ENCODE results near the gene SPECC1L. TPM values are rescaled to one million over a fixed set of nuclear protein-coding genes. Genes with fewer than 3 reads are reported as not detected.

SPECC1L gene
- total RNA-seq, 4 donors from 2014 or later: 63.6 to 116 (median 90.1) TPM

DNA sequence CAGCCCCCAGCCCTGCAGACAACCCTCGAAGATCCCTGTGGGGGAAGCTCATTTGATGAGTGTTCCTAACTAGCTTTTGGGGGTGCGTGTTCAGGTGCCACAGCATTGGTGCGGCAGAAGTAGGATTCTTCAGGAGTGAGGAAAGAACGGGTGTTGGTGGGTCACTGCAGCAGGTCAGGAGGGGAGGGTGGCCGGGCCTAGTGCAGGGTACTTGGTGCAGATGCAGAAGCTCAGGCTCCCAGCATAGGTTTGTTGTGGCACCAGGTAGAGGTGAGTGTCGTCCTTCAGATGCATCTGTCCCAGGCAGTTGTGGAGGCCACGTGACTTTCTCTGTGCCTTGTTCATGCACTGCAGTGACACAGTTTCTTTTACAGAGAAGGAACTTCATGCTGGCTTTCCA, 141.6 kb downstream of the SPECC1L start:
- Histone ChIP-seq H3K9me3 (no peaks in the 10 kb centered on the region), H3K27ac (replicated peaks in 1 of 4) (no peak overlapping the region), H3K27me3 (no peaks in the 10 kb centered on the region), H3K36me3 (peaks cover 46 to 79% (median 66%) of the 10 kb centered on the region in 4 donors), H3K4me3 (no peak overlapping the region), H3K4me1 (peaks cover 11 to 17% (median 11%) of the 10 kb centered on the region in 4 donors)
- WGBS: 77% methylated on average over 6 of the region's 7 CpGs
- intact Hi-C loops (cut with DNase I): no loop called here
- TF ChIP-seq POLR2AphosphoS5 (IDR thresholded peaks at IDR 0.05): no peak
- TF ChIP-seq EP300 (IDR thresholded peaks at IDR 0.05): no peak
- TF ChIP-seq POLR2A (IDR thresholded peaks at IDR 0.05; ENCODE audit: low read depth): no peak
- TF ChIP-seq, protein P1, sequence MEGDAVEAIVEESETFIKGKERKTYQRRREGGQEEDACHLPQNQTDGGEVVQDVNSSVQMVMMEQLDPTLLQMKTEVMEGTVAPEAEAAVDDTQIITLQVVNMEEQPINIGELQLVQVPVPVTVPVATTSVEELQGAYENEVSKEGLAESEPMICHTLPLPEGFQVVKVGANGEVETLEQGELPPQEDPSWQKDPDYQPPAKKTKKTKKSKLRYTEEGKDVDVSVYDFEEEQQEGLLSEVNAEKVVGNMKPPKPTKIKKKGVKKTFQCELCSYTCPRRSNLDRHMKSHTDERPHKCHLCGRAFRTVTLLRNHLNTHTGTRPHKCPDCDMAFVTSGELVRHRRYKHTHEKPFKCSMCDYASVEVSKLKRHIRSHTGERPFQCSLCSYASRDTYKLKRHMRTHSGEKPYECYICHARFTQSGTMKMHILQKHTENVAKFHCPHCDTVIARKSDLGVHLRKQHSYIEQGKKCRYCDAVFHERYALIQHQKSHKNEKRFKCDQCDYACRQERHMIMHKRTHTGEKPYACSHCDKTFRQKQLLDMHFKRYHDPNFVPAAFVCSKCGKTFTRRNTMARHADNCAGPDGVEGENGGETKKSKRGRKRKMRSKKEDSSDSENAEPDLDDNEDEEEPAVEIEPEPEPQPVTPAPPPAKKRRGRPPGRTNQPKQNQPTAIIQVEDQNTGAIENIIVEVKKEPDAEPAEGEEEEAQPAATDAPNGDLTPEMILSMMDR (IDR thresholded peaks at IDR 0.05): no peak
- DNase-seq (ENCODE audit: extremely low spot score): no peak

DNA sequence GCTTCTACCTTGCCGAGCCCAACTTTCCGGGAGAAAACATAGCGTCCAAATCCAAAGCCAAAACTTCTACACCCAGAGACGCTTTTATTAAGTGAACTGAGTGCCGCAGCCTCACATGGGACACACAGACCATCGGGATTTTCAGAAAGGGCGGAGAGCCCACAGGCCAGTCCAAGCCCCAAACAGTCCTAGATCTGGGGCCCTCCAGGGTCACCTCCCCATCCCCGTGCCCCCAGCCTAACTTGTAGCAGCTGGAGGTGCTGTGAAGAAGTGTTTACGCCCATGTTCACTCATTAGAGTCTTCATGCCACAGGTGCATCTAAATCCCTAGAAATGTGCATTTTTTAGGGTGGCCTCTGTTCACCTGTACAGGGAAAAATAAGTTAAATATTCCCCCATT, 142.6 kb downstream of the SPECC1L start:
- H3K4me1 ChIP-seq: peaks cover under 1 to 8% (median 1%) of the 10 kb centered on the region in 4 donors
- no peaks in the 10 kb centered on the region for H3K9me3 ChIP-seq
- 95% methylated on average over 9 of the region's 9 CpGs for WGBS
- intact Hi-C loops (cut with DNase I): no loop called here
- H3K27me3 ChIP-seq: no peaks in the 10 kb centered on the region
- peaks cover 46 to 78% (median 66%) of the 10 kb centered on the region in 4 donors for H3K36me3 ChIP-seq
- TF ChIP-seq, protein P1 (IDR thresholded peaks at IDR 0.05): no peak
- TF ChIP-seq EP300 (IDR thresholded peaks at IDR 0.05) (no peak), POLR2AphosphoS5 (IDR thresholded peaks at IDR 0.05) (no peak), POLR2A (IDR thresholded peaks at IDR 0.05; ENCODE audit: low read depth) (no peak)
- DNase-seq (ENCODE audit: extremely low spot score): no peak
- H3K4me3 ChIP-seq: no peak overlapping the region
- H3K27ac ChIP-seq (replicated peaks in 1 of 4): no peak overlapping the region

DNA sequence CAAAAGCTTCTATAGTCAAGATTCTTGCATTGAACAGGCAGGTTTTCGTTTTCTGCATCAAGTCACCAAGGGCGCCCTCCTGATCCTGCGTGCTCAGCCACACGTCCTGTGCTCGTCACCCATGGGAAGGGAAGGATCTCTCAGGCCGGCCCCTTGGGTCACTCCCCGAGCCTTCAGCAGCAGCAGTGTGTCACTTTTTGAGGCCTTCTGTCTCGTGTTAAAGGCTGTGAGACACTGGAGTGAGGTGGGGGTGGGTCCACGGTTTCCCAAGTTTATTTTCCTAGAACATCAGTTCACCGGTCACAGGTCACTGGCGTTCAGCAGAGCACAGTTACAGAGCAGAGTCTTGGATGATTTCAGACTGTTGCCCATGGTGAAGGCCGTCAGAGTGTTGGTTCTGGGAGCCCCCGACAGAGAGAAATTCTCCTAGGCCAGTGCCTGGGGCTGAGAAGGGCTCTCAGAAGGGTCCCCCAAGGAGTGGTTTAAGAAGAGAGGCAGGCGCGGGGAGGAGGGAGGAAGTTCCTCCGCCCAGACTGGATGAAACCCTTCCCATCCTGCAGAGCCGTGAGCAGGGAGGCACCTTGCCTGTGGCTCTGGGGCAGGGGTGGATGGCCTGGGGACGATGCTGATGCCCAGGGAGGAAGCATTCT, 143.2 kb downstream of the SPECC1L start:
- H3K4me1 ChIP-seq: peaks cover 0 to 2% (median 0%) of the 10 kb centered on the region in 4 donors
- DNase-seq (ENCODE audit: extremely low spot score): no peak
- intact Hi-C loops (cut with DNase I): no loop called here
- no peak overlapping the region for H3K4me3 ChIP-seq
- 78% methylated on average over 17 of the region's 18 CpGs for WGBS
- H3K36me3 ChIP-seq: peaks cover 46 to 77% (median 65%) of the 10 kb centered on the region in 4 donors
- no peaks in the 10 kb centered on the region for H3K9me3 ChIP-seq
- TF ChIP-seq, protein P1 (IDR thresholded peaks at IDR 0.05): no peak
- no peak for TF ChIP-seq EP300 (IDR thresholded peaks at IDR 0.05)
- TF ChIP-seq POLR2A (IDR thresholded peaks at IDR 0.05; ENCODE audit: low read depth): no peak
- TF ChIP-seq POLR2AphosphoS5 (IDR thresholded peaks at IDR 0.05): no peak
- no peaks in the 10 kb centered on the region for H3K27me3 ChIP-seq
- no peak overlapping the region for H3K27ac ChIP-seq (replicated peaks in 1 of 4)

DNA sequence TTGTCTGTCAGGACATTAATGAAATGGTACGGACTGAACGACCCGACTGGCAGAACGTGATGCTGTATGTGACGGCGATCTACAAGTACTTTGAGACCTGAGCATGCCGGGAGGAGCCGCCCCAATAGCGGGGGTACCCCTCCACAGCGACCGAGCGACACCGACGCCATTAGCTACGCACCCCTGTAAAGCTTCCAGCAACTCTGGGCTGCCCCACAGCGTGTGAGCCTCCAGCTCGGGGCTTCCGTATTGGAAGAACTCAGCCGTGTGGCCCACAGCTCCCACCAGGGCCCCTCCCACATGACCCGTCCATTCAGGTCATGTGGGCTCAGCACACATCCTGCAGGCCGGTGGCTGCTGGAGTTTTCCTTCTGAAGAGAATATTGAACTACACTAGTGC, 143.9 kb downstream of the SPECC1L start:
- Histone ChIP-seq H3K4me1 (peaks cover 2 to 5% (median 3%) of the 10 kb centered on the region in 4 donors), H3K27ac (replicated peaks in 1 of 4) (no peak overlapping the region), H3K4me3 (no peak overlapping the region), H3K27me3 (no peaks in the 10 kb centered on the region), H3K36me3 (peaks cover 46 to 76% (median 65%) of the 10 kb centered on the region in 4 donors), H3K9me3 (no peaks in the 10 kb centered on the region)
- WGBS: 81% methylated on average over 14 of the region's 21 CpGs
- TF ChIP-seq POLR2A (IDR thresholded peaks at IDR 0.05; ENCODE audit: low read depth): no peak
- intact Hi-C loops (cut with DNase I): no loop called here
- DNase-seq (ENCODE audit: extremely low spot score): no peak

DNA sequence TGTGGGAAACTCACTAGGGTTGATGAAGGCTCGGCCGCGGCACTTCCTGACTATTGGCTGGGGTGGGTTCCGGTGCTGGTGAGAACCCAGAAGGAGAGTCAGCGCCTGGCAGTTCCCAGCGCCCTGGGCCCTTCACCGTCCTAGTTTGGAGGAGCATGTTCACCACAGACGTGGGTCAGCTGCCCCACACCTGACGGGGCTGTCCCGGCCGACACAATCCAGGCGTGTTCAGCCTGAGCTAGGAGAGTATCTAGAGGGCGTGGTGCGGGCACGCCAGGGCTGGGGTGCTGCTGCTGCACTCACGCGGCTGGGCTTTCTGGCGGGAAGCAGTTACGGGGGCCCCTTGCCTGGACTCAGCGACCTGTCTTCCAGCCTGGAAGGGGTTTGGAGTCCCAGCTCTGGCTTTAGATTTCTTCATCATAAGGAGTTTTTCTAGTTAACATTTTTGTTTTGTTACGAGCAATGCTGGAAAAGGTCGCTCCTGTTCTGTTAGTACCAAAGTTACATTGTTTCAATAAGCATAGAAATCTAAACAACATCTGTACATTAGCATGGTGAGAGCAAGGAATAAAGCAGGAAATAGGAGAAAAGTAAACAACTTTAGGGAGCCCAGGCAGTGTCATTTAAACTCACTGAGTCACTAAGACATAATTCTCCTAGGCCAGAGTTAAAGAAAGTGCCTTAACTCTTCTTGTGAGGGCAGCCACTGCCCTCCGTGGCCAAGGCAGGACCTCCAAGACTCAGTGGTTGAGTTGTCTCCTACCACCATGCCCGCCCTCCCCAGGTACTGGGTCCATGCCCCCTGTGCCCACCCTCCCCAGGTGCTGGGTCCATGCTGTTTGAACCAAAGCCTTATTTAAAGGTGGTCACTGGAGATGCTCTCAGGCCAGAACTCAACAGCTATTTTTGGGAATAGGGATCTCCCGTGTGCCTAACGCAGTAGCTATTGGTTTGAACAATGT, 144.6 kb downstream of the SPECC1L start:
- H3K27ac ChIP-seq (replicated peaks in 1 of 4): no peak overlapping the region
- H3K9me3 ChIP-seq: no peaks in the 10 kb centered on the region
- H3K27me3 ChIP-seq: no peaks in the 10 kb centered on the region
- H3K4me1 ChIP-seq: peaks cover 10 to 12% (median 10%) of the 10 kb centered on the region in 4 donors
- WGBS: 91% methylated on average over 25 of the region's 26 CpGs
- H3K36me3 ChIP-seq: peaks cover 46 to 76% (median 65%) of the 10 kb centered on the region in 4 donors
- no peak overlapping the region for H3K4me3 ChIP-seq
- TF ChIP-seq, protein P1 (IDR thresholded peaks at IDR 0.05): no peak
- TF ChIP-seq POLR2A (IDR thresholded peaks at IDR 0.05; ENCODE audit: low read depth) (no peak), EP300 (IDR thresholded peaks at IDR 0.05) (no peak), POLR2AphosphoS5 (IDR thresholded peaks at IDR 0.05) (no peak)
- no peak for DNase-seq (ENCODE audit: extremely low spot score)
- intact Hi-C loops (cut with DNase I): no loop called here
